Spleen (tissue), 11 donors: Measurements from ENCODE around the gene IQSEC3. TPM values are rescaled to one million over a fixed set of nuclear protein-coding genes. Genes with fewer than 3 reads are reported as not detected.

ENCODE experiments used
- DNase-seq: peaks from one replicate; pipeline ENCODE4 v3.0.0-alpha.2; 2020
- H3K27ac ChIP-seq, 8 donors: fragments of 200-600 bp; sonication (generic) in 7 of 8; 1 replicate in 4 of 8; 2 replicates in 4 of 8; pipeline versions ENCODE4 v1.5.0 to v1.8.0; 2016 to 2021; ENCODE audit warnings: inconsistent platforms in 4 of 8, mild to moderate bottlenecking in 4 of 8, moderate library complexity in 1 of 8
- H3K27me3 ChIP-seq, 7 donors: fragments of 200-600 bp; sonication (generic) in 6 of 7; replicated peaks in 1 of 7; 1 replicate in 4 of 7; 2 replicates in 3 of 7; pipeline versions ENCODE4 v1.5.0 to v1.8.0; 2016 to 2021; ENCODE audit warnings: inconsistent platforms in 3 of 7, mild to moderate bottlenecking in 1 of 7
- H3K36me3 ChIP-seq, 6 donors: fragments of 200-600 bp; sonication (generic) in 5 of 6; 1 replicate in 4 of 6; 2 replicates in 2 of 6; pipeline versions ENCODE4 v1.5.0 to v1.8.0; 2016 to 2021; ENCODE audit warnings: inconsistent platforms in 2 of 6
- H3K4me1 ChIP-seq, 6 donors: fragments of 200-600 bp; sonication (generic) in 5 of 6; 1 replicate in 3 of 6; 2 replicates in 3 of 6; pipeline versions ENCODE4 v1.5.0 to v1.8.0; 2016 to 2021; ENCODE audit warnings: inconsistent platforms in 3 of 6
- H3K4me3 ChIP-seq, 8 donors: fragments of 200-600 bp; sonication (generic) in 7 of 8; 1 replicate in 4 of 8; 2 replicates in 4 of 8; pipeline versions ENCODE4 v1.5.0 to v1.8.0; 2016 to 2021; ENCODE audit warnings: inconsistent platforms in 4 of 8, mild to moderate bottlenecking in 4 of 8, moderate library complexity in 2 of 8
- H3K9me3 ChIP-seq, 8 donors: fragments of 200-600 bp; sonication (generic) in 7 of 8; 1 replicate in 4 of 8; 2 replicates in 4 of 8; pipeline versions ENCODE4 v1.5.0 to v1.8.0; 2016 to 2021; ENCODE audit warnings: inconsistent platforms in 4 of 8
- POLR2A ChIP-seq, 3 donors: fragments of 450-650 bp; IDR thresholded peaks; one replicate each; pipeline ENCODE4 v1.5.1; 2017; ENCODE audit warnings: antibody characterized with exemption in 3 of 3, mild to moderate bottlenecking in 1 of 3
- POLR2AphosphoS5 ChIP-seq, 3 donors: sonication (generic); formaldehyde crosslinking; IDR thresholded peaks; one replicate each; pipeline ENCODE4 v1.5.1; 2017; ENCODE audit warnings: antibody characterized with exemption in 3 of 3
- WGBS, 5 donors: extraction: QIAGEN DNeasy Blood & Tissue Kit in 3 of 5; methylation state at CpG; one replicate each; pipeline versions ENCODE4 v1.1.5 to v1.1.7; 2013 to 2018; 5-methylcytosine and 5-hydroxymethylcytosine counted together
- intact Hi-C: fragments of 100-400 bp; cut with DNase I; formaldehyde crosslinking; loops from one replicate; pipeline ENCODE4 v1.15.0; 2023; ENCODE audit warnings: low total_unique reads
- polyA plus RNA-seq, 3 donors: library from polyadenylated mRNA; stranded (reverse); fragments of 200-250 nt; gene quantifications; one replicate each; pipeline ENCODE4 v1.2.1, GENCODE V29; 2013
- total RNA-seq, 7 donors: library from RNA; depleted of rRNA in 3 of 7; stranded (reverse); fragments of >200 nt in 3 of 7; fragmentation: NEBNext Ultra II Directional in 4 of 7; extraction: Animal tissue kit (Norgen Biotek cat#: 25700) in 4 of 7; gene quantifications; one replicate each; pipeline versions ENCODE4 v1.1.0 to v1.2.1, GENCODE V29; 2016 to 2021
- TF ChIP-seq, protein P1 (sequence below), 11 experiments: fragments of 200-600 bp in 7 of 11; fragments of 450-650 bp in 4 of 11; sonication (generic) in 4 of 11; IDR thresholded peaks in 8 of 11; conservative IDR thresholded peaks in 3 of 11; 1 replicate in 7 of 11; 2 replicates in 4 of 11; pipeline versions ENCODE4 v1.4.0 to v1.8.0; 2016 to 2021; ENCODE audit warnings: antibody characterized with exemption in 11 of 11, inconsistent platforms in 4 of 11, mild to moderate bottlenecking in 1 of 11
- donor health status: healthy with polysubstance abuse.
- donor health status: DM: no; HTN: no; CAD: no; lungs with moderate emphysema.
- donor health status: DM: no; HTN: no; CAD: no.
- donor health status: Bipolar disorder and iron deficiency.
- donor health status: healthy.
- donor health status: DM: no; HTN: no; CAD: no.
- donor health status: DM: yes; HTN: yes; CAD: no.

Gene IQSEC3
- total and polyA plus RNA-seq, 10 donors, result 0.20 to 1.6 (median 0.52) TPM; not detected in 1

- intact Hi-C loops, result no loop called here
- Histone ChIP-seq H3K4me3 (no peak overlapping the region), H3K27ac (no peak overlapping the region), H3K27me3 (peaks cover 0 to 9% (median 0%) of the 10 kb centered on the region in 7 donors), H3K36me3 (no peaks in the 10 kb centered on the region), H3K9me3 (no peaks in the 10 kb centered on the region), H3K4me1 (no peaks in the 10 kb centered on the region)
- TF ChIP-seq POLR2A (IDR thresholded peaks at IDR 0.05) (no peak), POLR2AphosphoS5 (IDR thresholded peaks at IDR 0.05) (no peak)
- TF ChIP-seq, protein P1, sequence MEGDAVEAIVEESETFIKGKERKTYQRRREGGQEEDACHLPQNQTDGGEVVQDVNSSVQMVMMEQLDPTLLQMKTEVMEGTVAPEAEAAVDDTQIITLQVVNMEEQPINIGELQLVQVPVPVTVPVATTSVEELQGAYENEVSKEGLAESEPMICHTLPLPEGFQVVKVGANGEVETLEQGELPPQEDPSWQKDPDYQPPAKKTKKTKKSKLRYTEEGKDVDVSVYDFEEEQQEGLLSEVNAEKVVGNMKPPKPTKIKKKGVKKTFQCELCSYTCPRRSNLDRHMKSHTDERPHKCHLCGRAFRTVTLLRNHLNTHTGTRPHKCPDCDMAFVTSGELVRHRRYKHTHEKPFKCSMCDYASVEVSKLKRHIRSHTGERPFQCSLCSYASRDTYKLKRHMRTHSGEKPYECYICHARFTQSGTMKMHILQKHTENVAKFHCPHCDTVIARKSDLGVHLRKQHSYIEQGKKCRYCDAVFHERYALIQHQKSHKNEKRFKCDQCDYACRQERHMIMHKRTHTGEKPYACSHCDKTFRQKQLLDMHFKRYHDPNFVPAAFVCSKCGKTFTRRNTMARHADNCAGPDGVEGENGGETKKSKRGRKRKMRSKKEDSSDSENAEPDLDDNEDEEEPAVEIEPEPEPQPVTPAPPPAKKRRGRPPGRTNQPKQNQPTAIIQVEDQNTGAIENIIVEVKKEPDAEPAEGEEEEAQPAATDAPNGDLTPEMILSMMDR (IDR thresholded peaks at IDR 0.05 in 8 of 11, conservative IDR thresholded peaks at IDR 0.05 in 3 of 11), result no peak
- no peak for DNase-seq
- 85 to 94% (median 86%) methylated on average over 6 to 9 of the region's 9 CpGs for WGBS, 5 donors
These were observed 80.7 kb downstream of the IQSEC3 start for GRCh38 chr12:147242-147641.

- no peak for TF ChIP-seq POLR2A (IDR thresholded peaks at IDR 0.05)
- Histone ChIP-seq H3K36me3 (no peaks in the 10 kb centered on the region), H3K27me3 (peaks cover 0 to 12% (median 0%) of the 10 kb centered on the region in 7 donors), H3K4me3 (no peak overlapping the region), H3K4me1 (no peaks in the 10 kb centered on the region), H3K27ac (no peak overlapping the region), H3K9me3 (no peaks in the 10 kb centered on the region)
- DNase-seq, result no peak
- intact Hi-C loops, result no loop called here
- WGBS, 5 donors, result 82 to 91% (median 87%) methylated on average over 16 to 18 of the region's 18 CpGs
These were observed 82.3 kb downstream of the IQSEC3 start for GRCh38 chr12:148676-149416.

- no peaks in the 10 kb centered on the region for H3K36me3 ChIP-seq
- TF ChIP-seq, protein P1 (IDR thresholded peaks at IDR 0.05 in 8 of 11, conservative IDR thresholded peaks at IDR 0.05 in 3 of 11), result no peak
- TF ChIP-seq POLR2AphosphoS5 (IDR thresholded peaks at IDR 0.05) (no peak), POLR2A (IDR thresholded peaks at IDR 0.05) (no peak)
- no peak overlapping the region for H3K27ac ChIP-seq
- DNase-seq, result no peak
- 79 to 96% (median 86%) methylated on average over 5 of the region's 5 CpGs for WGBS, 5 donors
- peaks cover 0 to 16% (median 0%) of the 10 kb centered on the region in 7 donors for H3K27me3 ChIP-seq
- H3K4me3 ChIP-seq, result no peak overlapping the region
- H3K4me1 ChIP-seq, result no peaks in the 10 kb centered on the region
- no peaks in the 10 kb centered on the region for H3K9me3 ChIP-seq
- intact Hi-C loops, result no loop called here
These were observed 85.0 kb downstream of the IQSEC3 start for GRCh38 chr12:151579-151978.

GRCh38 chr12:152440-152839 is 85.9 kb downstream of the IQSEC3 start:
- Histone ChIP-seq H3K27me3 (peaks cover 0 to 16% (median 0%) of the 10 kb centered on the region in 7 donors), H3K27ac (no peak overlapping the region), H3K4me1 (no peaks in the 10 kb centered on the region), H3K36me3 (no peaks in the 10 kb centered on the region), H3K9me3 (no peaks in the 10 kb centered on the region), H3K4me3 (no peak overlapping the region)
- 51 to 60% (median 58%) methylated on average over 2 to 3 of the region's 3 CpGs for WGBS, 5 donors
- intact Hi-C loops, result no loop called here
- no peak for DNase-seq
- TF ChIP-seq, protein P1 (IDR thresholded peaks at IDR 0.05 in 8 of 11, conservative IDR thresholded peaks at IDR 0.05 in 3 of 11), result no peak
- no peak for TF ChIP-seq POLR2A (IDR thresholded peaks at IDR 0.05)
- no peak for TF ChIP-seq POLR2AphosphoS5 (IDR thresholded peaks at IDR 0.05)
